SK-N-SH treated with all-trans-retinoic acid at 6 μM for 48 hours (cell line): ENCODE data around the gene RGS6.

ENCODE experiments used
- ATAC-seq: fragments of 200-7000 bp; cut with Tn5 transposase; 3 replicates; pipeline ENCODE4 v1.9.1; 2020; ENCODE audit warnings: mild to moderate bottlenecking, moderate library complexity
- ARNTL ChIP-seq: fragments of 450-650 bp; formaldehyde crosslinking; IDR thresholded peaks from 2 replicates; pipeline ENCODE4 v1.5.0; 2020; ENCODE audit warnings: low read depth, mild to moderate bottlenecking, moderate library complexity, borderline replicate concordance
- CREB5 ChIP-seq: fragments of 250-450 bp; sonication (Bioruptor Pico); IDR thresholded peaks from 2 replicates; pipeline ENCODE4 v1.5.1; 2020; ENCODE audit warnings: low read depth, mild to moderate bottlenecking, moderate library complexity
- CSDC2 ChIP-seq: fragments of 250-450 bp; sonication (Bioruptor Pico); IDR thresholded peaks from 2 replicates; pipeline ENCODE4 v1.5.0; 2020; ENCODE audit warnings: mild to moderate bottlenecking, moderate library complexity
- CSRNP3 ChIP-seq: fragments of 250-450 bp; sonication (Bioruptor Pico); IDR thresholded peaks from 2 replicates; pipeline ENCODE4 v1.5.1; 2021; ENCODE audit warnings: mild to moderate bottlenecking, moderate library complexity
- ESRRG ChIP-seq: fragments of 250-450 bp; sonication (Bioruptor Pico); IDR thresholded peaks from 2 replicates; pipeline ENCODE4 v1.6.1; 2021; ENCODE audit warnings: mild to moderate bottlenecking
- GLIS3 ChIP-seq: fragments of 250-450 bp; sonication (Bioruptor Pico); IDR thresholded peaks from 2 replicates; pipeline ENCODE4 v1.5.0; 2020; ENCODE audit warnings: mild to moderate bottlenecking, moderate library complexity
- ISL1 ChIP-seq: fragments of 250-450 bp; sonication (Bioruptor Pico); IDR thresholded peaks from 2 replicates; pipeline ENCODE4 v2.1.2; 2022; ENCODE audit warnings: mild to moderate bottlenecking, moderate library complexity
- PATZ1 ChIP-seq: fragments of 250-450 bp; sonication (Bioruptor Pico); IDR thresholded peaks from 2 replicates; pipeline ENCODE4 v1.8.0; 2020; ENCODE audit warnings: mild to moderate bottlenecking, moderate library complexity, borderline replicate concordance
- POU6F1 ChIP-seq: fragments of 250-450 bp; sonication (Bioruptor Pico); IDR thresholded peaks from 2 replicates; pipeline ENCODE4 v1.8.0; 2021; ENCODE audit warnings: low read depth, mild to moderate bottlenecking, moderate library complexity, borderline replicate concordance
- PPARA ChIP-seq: fragments of 250-450 bp; sonication (Bioruptor Pico); IDR thresholded peaks from 2 replicates; pipeline ENCODE4 v1.5.0; 2020; ENCODE audit warnings: mild to moderate bottlenecking, borderline replicate concordance
- RARB ChIP-seq: fragments of 250-450 bp; sonication (Bioruptor Pico); IDR thresholded peaks from 2 replicates; pipeline ENCODE4 v1.8.0; 2021; ENCODE audit warnings: mild to moderate bottlenecking, moderate library complexity
- SNAI2 ChIP-seq: fragments of 250-450 bp; sonication (Bioruptor Pico); IDR thresholded peaks from 2 replicates; pipeline ENCODE4 v1.5.0; 2020; ENCODE audit warnings: mild to moderate bottlenecking, moderate library complexity
- TCF4 ChIP-seq: fragments of 250-450 bp; sonication (Bioruptor Pico); IDR thresholded peaks from 2 replicates; pipeline ENCODE4 v1.8.0; 2021; ENCODE audit warnings: mild to moderate bottlenecking, moderate library complexity, borderline replicate concordance
- TOX ChIP-seq: fragments of 250-450 bp; sonication (Bioruptor Pico); IDR thresholded peaks from 2 replicates; pipeline ENCODE4 v1.8.0; 2021; ENCODE audit warnings: mild to moderate bottlenecking, moderate library complexity, borderline replicate concordance
- TSHZ2 ChIP-seq: fragments of 250-450 bp; sonication (Bioruptor Pico); IDR thresholded peaks from 2 replicates; pipeline ENCODE4 v1.5.0; 2020; ENCODE audit warnings: mild to moderate bottlenecking, moderate library complexity
- ZC3H10 ChIP-seq: fragments of 250-450 bp; sonication (Bioruptor Pico); IDR thresholded peaks from 2 replicates; pipeline ENCODE4 v1.5.1; 2021; ENCODE audit warnings: mild to moderate bottlenecking, moderate library complexity
- ZFP3 ChIP-seq: fragments of 250-450 bp; sonication (Bioruptor Pico); IDR thresholded peaks from 2 replicates; pipeline ENCODE4 v1.5.0; 2020; ENCODE audit warnings: mild to moderate bottlenecking, moderate library complexity
- ZFP30 ChIP-seq: fragments of 450-650 bp; formaldehyde crosslinking; IDR thresholded peaks from 2 replicates; pipeline ENCODE4 v1.5.0; 2022; ENCODE audit warnings: mild to moderate bottlenecking, moderate library complexity
- ZNF565 ChIP-seq: fragments of 450-650 bp; formaldehyde crosslinking; conservative IDR thresholded peaks from 2 replicates; pipeline ENCODE4 v1.5.0; 2020; ENCODE audit warnings: low read depth, mild to moderate bottlenecking, moderate library complexity
- ZNF8 ChIP-seq: fragments of 450-650 bp; formaldehyde crosslinking; IDR thresholded peaks from 2 replicates; pipeline ENCODE4 v1.5.0; 2020; ENCODE audit warnings: mild to moderate bottlenecking, moderate library complexity

The RGS6 gene

GRCh38 chr14:72201645-72202044 lies 269.4 kb downstream of the RGS6 start:
- ATAC-seq: no peak

GRCh38 chr14:72213424-72213823 lies 281.2 kb downstream of the RGS6 start:
- no peak for TF ChIP-seq ARNTL (CRISPR knock-in tag)
- TF ChIP-seq, all 23 proteins: peak for 0
- no peak for ATAC-seq

More at GRCh38 chr14:72201645-72202044, 269.4 kb downstream of the RGS6 start:
- no peak for TF ChIP-seq PPARA (CRISPR knock-in tag)
- TF ChIP-seq RARB (CRISPR knock-in tag): no peak
- TF ChIP-seq ESRRG (CRISPR knock-in tag): no peak
- TF ChIP-seq CSRNP3: no peak
- TF ChIP-seq ZFP3 (CRISPR knock-in tag): no peak
- no peak for TF ChIP-seq TOX (CRISPR knock-in tag)
- TF ChIP-seq ZNF565 (CRISPR knock-in tag): no peak
- no peak for TF ChIP-seq ARNTL (CRISPR knock-in tag)
- no peak for TF ChIP-seq ZC3H10 (CRISPR knock-in tag)
- no peak for TF ChIP-seq ZFP30 (CRISPR knock-in tag)
- no peak for TF ChIP-seq TSHZ2 (CRISPR knock-in tag)
- TF ChIP-seq PATZ1 (CRISPR knock-in tag): no peak
- no peak for TF ChIP-seq CREB5 (CRISPR knock-in tag)
- no peak for TF ChIP-seq ZNF8 (CRISPR knock-in tag)
- no peak for TF ChIP-seq ISL1 (CRISPR knock-in tag)
- TF ChIP-seq CSDC2 (CRISPR knock-in tag): no peak

GRCh38 chr14:72215080-72215479 lies 282.9 kb downstream of the RGS6 start:
- TF ChIP-seq ESRRG (CRISPR knock-in tag) (no peak), GLIS3 (CRISPR knock-in tag) (no peak), ZC3H10 (CRISPR knock-in tag) (no peak), SNAI2 (CRISPR knock-in tag) (no peak), TCF4 (no peak), ZFP30 (CRISPR knock-in tag) (no peak), TOX (CRISPR knock-in tag) (no peak)
- no peak for ATAC-seq

GRCh38 chr14:72217135-72217534 lies 284.9 kb downstream of the RGS6 start:
- no peak for ATAC-seq

More at GRCh38 chr14:72217135-72217534, 284.9 kb downstream of the RGS6 start:
- TF ChIP-seq ZFP30 (CRISPR knock-in tag) (no peak), RARB (CRISPR knock-in tag) (no peak), POU6F1 (CRISPR knock-in tag) (no peak), PPARA (CRISPR knock-in tag) (no peak), ZC3H10 (CRISPR knock-in tag) (no peak), CSRNP3 (no peak), PATZ1 (CRISPR knock-in tag) (no peak), TOX (CRISPR knock-in tag) (no peak), TCF4 (no peak), ZNF565 (CRISPR knock-in tag) (no peak)
